ENCODE data around the gene CCT8.

Gene CCT8

DNA sequence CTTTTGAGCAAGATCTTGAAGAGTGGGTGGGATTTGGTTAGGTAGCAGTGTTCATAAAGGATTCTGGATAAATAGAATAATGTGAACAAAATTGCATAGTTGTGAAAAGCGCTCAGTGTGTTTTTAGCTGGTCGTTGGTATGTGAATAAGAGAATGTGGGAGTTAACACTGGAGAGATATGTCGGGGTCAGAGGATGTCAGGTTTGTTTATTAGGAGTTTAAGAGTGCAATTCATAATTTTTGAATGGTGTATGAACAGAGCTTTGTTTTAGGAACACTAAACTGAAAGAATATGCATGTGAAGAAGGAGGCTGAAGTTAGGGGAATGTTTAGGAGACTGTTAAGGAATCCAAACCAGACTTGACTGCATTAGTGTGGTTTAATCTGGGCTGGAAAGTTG lies 39.6 kb downstream of the CCT8 start:
- Histone ChIP-seq H3K36me3 (ENCODE audit: low read length) (peaks cover 52% of the 10 kb centered on the region), H3K9ac (ENCODE audit: low read length) (no peak overlapping the region), H3F3A (ENCODE audit: insufficient read depth) (no peaks in the 10 kb centered on the region), H3K27ac (ENCODE audit: low read depth, low read length) (no peak overlapping the region), H2AFZ (ENCODE audit: low read depth, low read length, severe bottlenecking) (no peak overlapping the region), H3K4me2 (ENCODE audit: low read depth, low read length, poor library complexity, severe bottlenecking) (no peak overlapping the region), H3K27me3 (ENCODE audit: low read length) (no peaks in the 10 kb centered on the region), H3K9me2 (replicated peaks; ENCODE audit: insufficient read depth, low read length) (no peaks in the 10 kb centered on the region), H3K9me3 (ENCODE audit: insufficient read depth, low read length) (no peaks in the 10 kb centered on the region), H3K79me2 (ENCODE audit: insufficient read depth, low read length) (peaks cover 14% of the 10 kb centered on the region), H3K4me3 (ENCODE audit: insufficient read depth, low read length, poor library complexity, severe bottlenecking) (no peak overlapping the region), H4K20me1 (ENCODE audit: low read depth, low read length) (no peaks in the 10 kb centered on the region)
- TF ChIP-seq, protein P1, sequence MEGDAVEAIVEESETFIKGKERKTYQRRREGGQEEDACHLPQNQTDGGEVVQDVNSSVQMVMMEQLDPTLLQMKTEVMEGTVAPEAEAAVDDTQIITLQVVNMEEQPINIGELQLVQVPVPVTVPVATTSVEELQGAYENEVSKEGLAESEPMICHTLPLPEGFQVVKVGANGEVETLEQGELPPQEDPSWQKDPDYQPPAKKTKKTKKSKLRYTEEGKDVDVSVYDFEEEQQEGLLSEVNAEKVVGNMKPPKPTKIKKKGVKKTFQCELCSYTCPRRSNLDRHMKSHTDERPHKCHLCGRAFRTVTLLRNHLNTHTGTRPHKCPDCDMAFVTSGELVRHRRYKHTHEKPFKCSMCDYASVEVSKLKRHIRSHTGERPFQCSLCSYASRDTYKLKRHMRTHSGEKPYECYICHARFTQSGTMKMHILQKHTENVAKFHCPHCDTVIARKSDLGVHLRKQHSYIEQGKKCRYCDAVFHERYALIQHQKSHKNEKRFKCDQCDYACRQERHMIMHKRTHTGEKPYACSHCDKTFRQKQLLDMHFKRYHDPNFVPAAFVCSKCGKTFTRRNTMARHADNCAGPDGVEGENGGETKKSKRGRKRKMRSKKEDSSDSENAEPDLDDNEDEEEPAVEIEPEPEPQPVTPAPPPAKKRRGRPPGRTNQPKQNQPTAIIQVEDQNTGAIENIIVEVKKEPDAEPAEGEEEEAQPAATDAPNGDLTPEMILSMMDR (IDR thresholded peaks at IDR 0.05; ENCODE audit: insufficient read depth, low read length, poor library complexity, severe bottlenecking) = no peak
- no peak for TF ChIP-seq EZH2phosphoT487 (conservative IDR thresholded peaks at IDR 0.05; ENCODE audit: low read length)

DNA sequence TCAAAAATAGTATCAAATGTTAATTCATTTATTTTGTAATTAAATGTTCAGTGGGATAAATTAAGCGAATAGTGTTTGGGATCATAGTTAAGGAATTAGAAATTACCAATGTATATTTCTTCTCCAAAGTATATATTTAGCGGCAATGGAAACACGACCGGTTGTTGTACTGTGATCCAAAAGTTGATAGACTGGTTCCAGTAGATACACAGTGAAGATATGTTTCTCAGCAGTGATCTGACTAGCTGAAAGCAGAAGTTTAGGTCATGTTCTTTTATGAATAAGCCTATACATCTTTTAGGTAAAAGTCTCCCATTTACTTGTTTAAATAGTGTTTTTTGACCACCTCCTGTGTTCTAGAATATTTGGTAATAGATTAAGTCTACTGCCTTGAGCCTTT lies 40.1 kb downstream of the CCT8 start:
- H3K79me2 ChIP-seq (ENCODE audit: insufficient read depth, low read length) = peaks cover 20% of the 10 kb centered on the region

DNA sequence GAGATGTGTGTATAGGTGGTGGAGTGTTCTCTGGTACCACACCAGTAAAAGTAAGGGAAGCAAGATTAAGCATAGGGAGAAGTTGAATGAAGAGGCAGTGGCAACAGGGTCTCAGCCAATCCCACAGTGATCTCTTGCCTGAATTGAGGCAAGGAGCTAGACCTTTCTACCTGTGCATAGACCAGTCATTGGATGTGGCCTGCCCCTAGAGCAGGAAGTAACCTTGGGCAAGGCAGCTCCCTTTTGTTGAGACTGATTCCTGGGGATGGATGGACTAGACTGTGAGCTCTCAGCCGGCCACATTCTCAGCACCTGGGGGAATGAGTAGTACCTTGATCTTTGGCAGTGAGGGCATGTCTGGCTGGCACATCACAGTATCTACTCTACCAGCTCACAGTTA lies 42.5 kb downstream of the CCT8 start:
- H3K27me3 ChIP-seq (ENCODE audit: low read length) = no peaks in the 10 kb centered on the region
- peaks cover 7% of the 10 kb centered on the region; the same call in 1 of the 2 replicates for H4K20me1 ChIP-seq (ENCODE audit: low read depth, low read length)
- 0 out of 2 replicates have a peak, but pooled peaks cover 4% of the 10 kb centered on the region for H3F3A ChIP-seq (ENCODE audit: insufficient read depth)
- no peak overlapping the region for H3K9ac ChIP-seq (ENCODE audit: low read length)
- no peak overlapping the region for H3K4me3 ChIP-seq (ENCODE audit: insufficient read depth, low read length, poor library complexity, severe bottlenecking)
- no peak for TF ChIP-seq EZH2phosphoT487 (conservative IDR thresholded peaks at IDR 0.05; ENCODE audit: low read length)
- TF ChIP-seq, protein P1 (IDR thresholded peaks at IDR 0.05; ENCODE audit: insufficient read depth, low read length, poor library complexity, severe bottlenecking) = no peak
- H3K27ac ChIP-seq (ENCODE audit: low read depth, low read length) = no peak overlapping the region
- H3K36me3 ChIP-seq (ENCODE audit: low read length) = peaks cover 34% of the 10 kb centered on the region
- H3K9me3 ChIP-seq (ENCODE audit: insufficient read depth, low read length) = no peaks in the 10 kb centered on the region
- H2AFZ ChIP-seq (ENCODE audit: low read depth, low read length, severe bottlenecking) = no peak overlapping the region
- H3K4me2 ChIP-seq (ENCODE audit: low read depth, low read length, poor library complexity, severe bottlenecking) = no peak overlapping the region
- H3K79me2 ChIP-seq (ENCODE audit: insufficient read depth, low read length) = peaks cover 43% of the 10 kb centered on the region
- no peaks in the 10 kb centered on the region for H3K9me2 ChIP-seq (replicated peaks; ENCODE audit: insufficient read depth, low read length)

More for the DNA sequence above, 40.1 kb downstream of the CCT8 start:
- no peak overlapping the region for H2AFZ ChIP-seq (ENCODE audit: low read depth, low read length, severe bottlenecking)
- no peak overlapping the region for H3K9ac ChIP-seq (ENCODE audit: low read length)
- H3K36me3 ChIP-seq (ENCODE audit: low read length) = peaks cover 50% of the 10 kb centered on the region
- H3K27ac ChIP-seq (ENCODE audit: low read depth, low read length) = no peak overlapping the region
- no peak overlapping the region for H3K4me2 ChIP-seq (ENCODE audit: low read depth, low read length, poor library complexity, severe bottlenecking)
- no peak overlapping the region for H3K4me3 ChIP-seq (ENCODE audit: insufficient read depth, low read length, poor library complexity, severe bottlenecking)
- H3K27me3 ChIP-seq (ENCODE audit: low read length) = no peaks in the 10 kb centered on the region
- TF ChIP-seq, protein P1 (IDR thresholded peaks at IDR 0.05; ENCODE audit: insufficient read depth, low read length, poor library complexity, severe bottlenecking) = no peak
- no peak for TF ChIP-seq EZH2phosphoT487 (conservative IDR thresholded peaks at IDR 0.05; ENCODE audit: low read length)
- H3K9me2 ChIP-seq (replicated peaks; ENCODE audit: insufficient read depth, low read length) = no peaks in the 10 kb centered on the region
- H4K20me1 ChIP-seq (ENCODE audit: low read depth, low read length) = no peaks in the 10 kb centered on the region
- H3F3A ChIP-seq (ENCODE audit: insufficient read depth) = no peaks in the 10 kb centered on the region
- H3K9me3 ChIP-seq (ENCODE audit: insufficient read depth, low read length) = no peaks in the 10 kb centered on the region
